Measurements from ENCODE around the gene EYS. TPM values are rescaled to one million over a fixed set of nuclear protein-coding genes. Genes with fewer than 3 reads are reported as not detected.

The EYS gene
- total RNA-seq, 1 experiment from 2014 or later: not detected

DNA sequence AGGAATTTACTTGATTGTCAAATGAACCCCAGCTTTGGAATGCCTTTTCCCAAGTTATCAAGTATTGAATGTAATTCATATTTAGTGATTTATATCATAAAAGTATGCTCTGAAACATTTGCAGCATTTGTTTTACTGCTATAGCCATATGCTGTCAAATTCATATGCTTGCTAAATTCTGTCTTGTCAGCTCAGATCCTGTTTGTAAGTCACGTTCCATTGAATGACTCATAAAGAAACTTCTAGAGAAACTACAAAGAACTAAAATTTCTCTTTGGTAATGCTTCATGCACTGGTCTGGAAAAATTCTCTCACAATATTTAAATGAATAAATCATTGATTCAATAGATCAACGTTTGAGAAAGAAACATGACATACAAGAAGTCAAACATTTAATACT lies 1625.6 kb downstream of the EYS start:
- Histone ChIP-seq H4K20me1 (ENCODE audit: insufficient read depth) (no peaks in the 10 kb centered on the region), H3K36me3 (ENCODE audit: control insufficient read depth in 1 of 2, insufficient read depth in 2 of 2, low read length in 2 of 2) (no peaks in the 10 kb centered on the region), H3K9me3 (ENCODE audit: control insufficient read depth in 1 of 2, insufficient read depth in 1 of 2, low read depth in 1 of 2, low read length in 2 of 2) (peaks cover 0 to 10% of the 10 kb centered on the region in 2 experiments; a peak in 1 of 4 replicates), H3K79me2 (ENCODE audit: insufficient read depth, low read length) (no peaks in the 10 kb centered on the region), H3K4me1 (ENCODE audit: control insufficient read depth in 1 of 2, insufficient read depth in 2 of 2, low read length in 2 of 2) (no peaks in the 10 kb centered on the region), H3K4me3 (replicated peaks in 1 of 2; ENCODE audit: low read depth in 1 of 2, low read length in 2 of 2) (no peak overlapping the region), H2AFZ (ENCODE audit: low read depth, low read length, poor library complexity, severe bottlenecking) (no peak overlapping the region), H3K27ac (ENCODE audit: low read depth, low read length) (no peak overlapping the region), H3K27me3 (ENCODE audit: insufficient read depth, low read length) (no peaks in the 10 kb centered on the region), H3K9me2 (ENCODE audit: insufficient read depth) (no peaks in the 10 kb centered on the region), H3K4me2 (ENCODE audit: low read length) (no peak overlapping the region), H3K9ac (ENCODE audit: low read length) (no peak overlapping the region)
- DNase-seq (ENCODE audit: low read depth, low spot score): no peak
- POLR2A ChIA-PET: no interaction called here
- ATAC-seq: no peak
- no peak for TF ChIP-seq POLR2A (IDR thresholded peaks at IDR 0.05; ENCODE audit: borderline replicate concordance, extremely low read depth, insufficient read depth, insufficient read length)
- TF ChIP-seq, protein P1, sequence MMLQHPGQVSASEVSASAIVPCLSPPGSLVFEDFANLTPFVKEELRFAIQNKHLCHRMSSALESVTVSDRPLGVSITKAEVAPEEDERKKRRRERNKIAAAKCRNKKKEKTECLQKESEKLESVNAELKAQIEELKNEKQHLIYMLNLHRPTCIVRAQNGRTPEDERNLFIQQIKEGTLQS (IDR thresholded peaks at IDR 0.05): no peak
- TF ChIP-seq, protein P2, sequence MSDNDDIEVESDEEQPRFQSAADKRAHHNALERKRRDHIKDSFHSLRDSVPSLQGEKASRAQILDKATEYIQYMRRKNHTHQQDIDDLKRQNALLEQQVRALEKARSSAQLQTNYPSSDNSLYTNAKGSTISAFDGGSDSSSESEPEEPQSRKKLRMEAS (IDR thresholded peaks at IDR 0.05): no peak
- TF ChIP-seq JUND (IDR thresholded peaks at IDR 0.05): no peak
- CTCF ChIA-PET: no interaction called here
- BruUV-seq (replicated peaks): no TSS peak
- intact Hi-C loops (cut with micrococcal nuclease): no loop called here
- RAD21 ChIA-PET (ENCODE audit: low non-redundant PET in 1 of 2, low total read pairs in 2 of 2, uncharacterized antibody in 2 of 2, unreplicated experiment in 2 of 2): no interaction called here

DNA sequence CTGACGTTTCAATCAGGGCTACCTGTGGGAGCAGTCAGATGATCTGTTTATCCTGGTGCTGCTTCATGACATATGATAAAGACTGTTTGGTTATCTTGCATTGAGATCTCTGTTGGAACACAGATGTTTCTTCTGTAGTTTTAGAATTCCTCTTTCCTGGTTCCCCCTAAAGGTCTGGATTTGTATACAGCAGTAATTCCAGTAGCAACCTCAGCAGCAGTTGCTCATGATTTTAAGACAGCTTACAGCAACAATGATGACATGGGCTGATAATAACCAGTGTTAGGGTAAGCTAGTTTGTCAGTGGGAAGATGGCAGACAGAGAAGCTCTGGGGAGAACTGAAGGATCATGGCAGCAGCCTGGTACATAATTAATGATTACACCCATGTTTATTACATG lies 1632.0 kb downstream of the EYS start:
- H3K27ac ChIP-seq (ENCODE audit: low read depth, low read length): no peak overlapping the region
- ATAC-seq (no peak), DNase-seq (ENCODE audit: low read depth, low spot score) (no peak)
- no peak overlapping the region for H3K9ac ChIP-seq (ENCODE audit: low read length)
- H3K36me3 ChIP-seq (ENCODE audit: control insufficient read depth in 1 of 2, insufficient read depth in 2 of 2, low read length in 2 of 2): no peaks in the 10 kb centered on the region
- no peaks in the 10 kb centered on the region for H4K20me1 ChIP-seq (ENCODE audit: insufficient read depth)
- H2AFZ ChIP-seq (ENCODE audit: low read depth, low read length, poor library complexity, severe bottlenecking): no peak overlapping the region
- intact Hi-C loops (cut with micrococcal nuclease): no loop called here
- no peak overlapping the region for H3K4me3 ChIP-seq (replicated peaks in 1 of 2; ENCODE audit: low read depth in 1 of 2, low read length in 2 of 2)
- no TSS peak for BruUV-seq (replicated peaks)
- H3K27me3 ChIP-seq (ENCODE audit: insufficient read depth, low read length): no peaks in the 10 kb centered on the region
- no peaks in the 10 kb centered on the region for H3K4me1 ChIP-seq (ENCODE audit: control insufficient read depth in 1 of 2, insufficient read depth in 2 of 2, low read length in 2 of 2)
- H3K9me2 ChIP-seq (ENCODE audit: insufficient read depth): no peaks in the 10 kb centered on the region
- H3K4me2 ChIP-seq (ENCODE audit: low read length): no peak overlapping the region
- RAD21 ChIA-PET (ENCODE audit: low non-redundant PET in 1 of 2, low total read pairs in 2 of 2, uncharacterized antibody in 2 of 2, unreplicated experiment in 2 of 2): no interaction called here
- no peaks in the 10 kb centered on the region for H3K79me2 ChIP-seq (ENCODE audit: insufficient read depth, low read length)
- TF ChIP-seq, protein P3, sequence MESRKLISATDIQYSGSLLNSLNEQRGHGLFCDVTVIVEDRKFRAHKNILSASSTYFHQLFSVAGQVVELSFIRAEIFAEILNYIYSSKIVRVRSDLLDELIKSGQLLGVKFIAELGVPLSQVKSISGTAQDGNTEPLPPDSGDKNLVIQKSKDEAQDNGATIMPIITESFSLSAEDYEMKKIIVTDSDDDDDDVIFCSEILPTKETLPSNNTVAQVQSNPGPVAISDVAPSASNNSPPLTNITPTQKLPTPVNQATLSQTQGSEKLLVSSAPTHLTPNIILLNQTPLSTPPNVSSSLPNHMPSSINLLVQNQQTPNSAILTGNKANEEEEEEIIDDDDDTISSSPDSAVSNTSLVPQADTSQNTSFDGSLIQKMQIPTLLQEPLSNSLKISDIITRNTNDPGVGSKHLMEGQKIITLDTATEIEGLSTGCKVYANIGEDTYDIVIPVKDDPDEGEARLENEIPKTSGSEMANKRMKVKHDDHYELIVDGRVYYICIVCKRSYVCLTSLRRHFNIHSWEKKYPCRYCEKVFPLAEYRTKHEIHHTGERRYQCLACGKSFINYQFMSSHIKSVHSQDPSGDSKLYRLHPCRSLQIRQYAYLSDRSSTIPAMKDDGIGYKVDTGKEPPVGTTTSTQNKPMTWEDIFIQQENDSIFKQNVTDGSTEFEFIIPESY (IDR thresholded peaks at IDR 0.05; ENCODE audit: extremely low read depth, insufficient replicate concordance, low read length): no peak
- TF ChIP-seq YY1 (IDR thresholded peaks at IDR 0.05; ENCODE audit: extremely low read depth, insufficient replicate concordance, low read depth, low read length): no peak
- TF ChIP-seq, protein P2 (IDR thresholded peaks at IDR 0.05): no peak
- TF ChIP-seq ZFX (IDR thresholded peaks at IDR 0.05): no peak
- no peak for TF ChIP-seq SRF (IDR thresholded peaks at IDR 0.05; ENCODE audit: low read depth)
- TF ChIP-seq ZNF274 (IDR thresholded peaks at IDR 0.05; ENCODE audit: low read depth, low read length): no peak
- TF ChIP-seq TCF7L2 (IDR thresholded peaks at IDR 0.05; ENCODE audit: borderline replicate concordance, extremely low read depth, insufficient read depth, insufficient read length): no peak
- H3K9me3 ChIP-seq (ENCODE audit: control insufficient read depth in 1 of 2, insufficient read depth in 1 of 2, low read depth in 1 of 2, low read length in 2 of 2): peaks cover 0 to 7% of the 10 kb centered on the region in 2 experiments; a peak in 1 of 4 replicates
- CTCF ChIA-PET: no interaction called here
- POLR2A ChIA-PET: no interaction called here
